ENCODE data around the gene SPINT4. TPM values are rescaled to one million over a fixed set of nuclear protein-coding genes. Genes with fewer than 3 reads are reported as not detected.
"Not testable (repeated sequence)": the region's sequence is repeated elsewhere in the genome, so short reads cannot be mapped to it uniquely, and the experiment has no call there.

Gene SPINT4
- total RNA-seq, 2 experiments from 2014 or later, result not detected

GRCh38 chr20:45701104-45701503, 21.0 kb upstream of the SPINT4 start:
- no peaks in the 10 kb centered on the region for H3K9me3 Mint-ChIP-seq
- no peak overlapping the region for H3K27ac Mint-ChIP-seq
- intact Hi-C loops (cut with micrococcal nuclease), result no loop called here
- no peaks in the 10 kb centered on the region for H3K4me1 Mint-ChIP-seq (ENCODE audit: low read depth)
- peaks cover 18% of the 10 kb centered on the region for H3K27me3 Mint-ChIP-seq
- ChIA-PET POLR2A (no interaction called here), CTCF (no interaction called here)
- no peak overlapping the region for H3K4me3 Mint-ChIP-seq
- TF ChIP-seq, protein P1, sequence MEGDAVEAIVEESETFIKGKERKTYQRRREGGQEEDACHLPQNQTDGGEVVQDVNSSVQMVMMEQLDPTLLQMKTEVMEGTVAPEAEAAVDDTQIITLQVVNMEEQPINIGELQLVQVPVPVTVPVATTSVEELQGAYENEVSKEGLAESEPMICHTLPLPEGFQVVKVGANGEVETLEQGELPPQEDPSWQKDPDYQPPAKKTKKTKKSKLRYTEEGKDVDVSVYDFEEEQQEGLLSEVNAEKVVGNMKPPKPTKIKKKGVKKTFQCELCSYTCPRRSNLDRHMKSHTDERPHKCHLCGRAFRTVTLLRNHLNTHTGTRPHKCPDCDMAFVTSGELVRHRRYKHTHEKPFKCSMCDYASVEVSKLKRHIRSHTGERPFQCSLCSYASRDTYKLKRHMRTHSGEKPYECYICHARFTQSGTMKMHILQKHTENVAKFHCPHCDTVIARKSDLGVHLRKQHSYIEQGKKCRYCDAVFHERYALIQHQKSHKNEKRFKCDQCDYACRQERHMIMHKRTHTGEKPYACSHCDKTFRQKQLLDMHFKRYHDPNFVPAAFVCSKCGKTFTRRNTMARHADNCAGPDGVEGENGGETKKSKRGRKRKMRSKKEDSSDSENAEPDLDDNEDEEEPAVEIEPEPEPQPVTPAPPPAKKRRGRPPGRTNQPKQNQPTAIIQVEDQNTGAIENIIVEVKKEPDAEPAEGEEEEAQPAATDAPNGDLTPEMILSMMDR (IDR thresholded peaks at IDR 0.05), result no peak
- no peak for ATAC-seq
- no peak for DNase-seq
- H3K36me3 Mint-ChIP-seq (ENCODE audit: low read depth), result no peaks in the 10 kb centered on the region

DNA sequence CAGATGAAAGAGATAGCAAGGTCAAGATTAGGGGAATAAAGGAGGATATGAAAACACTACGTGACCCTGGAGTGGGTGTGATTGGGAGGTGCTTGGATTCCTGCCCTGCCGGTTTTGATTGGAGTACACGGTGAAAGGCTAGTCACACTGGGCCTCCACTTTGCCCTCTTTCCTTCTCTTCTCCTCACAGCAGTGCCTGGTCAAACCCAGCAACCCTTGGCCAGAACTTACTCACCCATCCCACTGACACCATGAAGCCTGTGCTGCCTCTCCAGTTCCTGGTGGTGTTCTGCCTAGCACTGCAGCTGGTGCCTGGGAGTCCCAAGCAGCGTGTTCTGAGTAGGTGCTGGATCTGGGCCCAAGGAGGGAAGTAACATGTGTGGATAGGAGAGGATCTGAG, 20.3 kb upstream of the SPINT4 start, which contains the start of gene WFDC13:
Gene WFDC13 (plus strand): TSS at position 166 of the 400 bp plus-strand sequence. CDS start 86 bp downstream, at position 252.
- Mint-ChIP-seq H3K27ac (no peak within 1 kb of the TSS), H3K4me1 (ENCODE audit: low read depth) (no peaks in the 10 kb centered on the region), H3K27me3 (peaks cover 19% of the 10 kb centered on the region), H3K36me3 (ENCODE audit: low read depth) (no peaks in the 10 kb centered on the region), H3K9me3 (no peaks in the 10 kb centered on the region), H3K4me3 (no peak within 1 kb of the TSS)
- CTCF ChIA-PET, result no interaction called here
- ATAC-seq (no peak), DNase-seq (no peak)
- TF ChIP-seq, protein P1 (IDR thresholded peaks at IDR 0.05), result no peak
- POLR2A ChIA-PET, result no interaction called here
- intact Hi-C loops (cut with micrococcal nuclease), result no loop called here

- H3K36me3 Mint-ChIP-seq (ENCODE audit: low read depth), result no peaks in the 10 kb centered on the region
- DNase-seq (no peak), ATAC-seq (no peak)
- H3K4me3 Mint-ChIP-seq, result no peak within 1 kb of the TSS
- H3K4me1 Mint-ChIP-seq (ENCODE audit: low read depth), result no peaks in the 10 kb centered on the region
- TF ChIP-seq, protein P1 (IDR thresholded peaks at IDR 0.05), result no peak
- peaks cover 21% of the 10 kb centered on the region for H3K27me3 Mint-ChIP-seq
- H3K27ac Mint-ChIP-seq, result no peak within 1 kb of the TSS
- ChIA-PET CTCF (interaction anchor here (0.8 kb wide), 1 partner anchor 66 kb away, joined by 7 read pairs; no protein-coding TSS in a partner anchor), POLR2A (no interaction called here)
- no peaks in the 10 kb centered on the region for H3K9me3 Mint-ChIP-seq
- intact Hi-C loops (cut with micrococcal nuclease), result no loop called here
Measured at GRCh38 chr20:45704969-45705637, 17.0 kb upstream of the SPINT4 start, which contains the start of gene WFDC10B. Gene WFDC10B, minus strand, starts transcription at chr20:45705019. Its CDS starts 19,027 bp downstream, at chr20:45685992.

- H3K36me3 Mint-ChIP-seq (ENCODE audit: low read depth); POLR2A ChIA-PET; ATAC-seq; H3K9me3 Mint-ChIP-seq; intact Hi-C loops (cut with micrococcal nuclease); H3K4me3 Mint-ChIP-seq; H3K4me1 Mint-ChIP-seq (ENCODE audit: low read depth); DNase-seq; H3K27ac Mint-ChIP-seq: not testable (repeated sequence)
- CTCF ChIA-PET, result interaction anchor here (1.5 kb wide), 1 partner anchor 55 kb away, joined by 6 read pairs; no protein-coding TSS in a partner anchor
- peaks cover 18% of the 10 kb centered on the region for H3K27me3 Mint-ChIP-seq
Measured at GRCh38 chr20:45716141-45716688, 5.9 kb upstream of the SPINT4 start.

DNA sequence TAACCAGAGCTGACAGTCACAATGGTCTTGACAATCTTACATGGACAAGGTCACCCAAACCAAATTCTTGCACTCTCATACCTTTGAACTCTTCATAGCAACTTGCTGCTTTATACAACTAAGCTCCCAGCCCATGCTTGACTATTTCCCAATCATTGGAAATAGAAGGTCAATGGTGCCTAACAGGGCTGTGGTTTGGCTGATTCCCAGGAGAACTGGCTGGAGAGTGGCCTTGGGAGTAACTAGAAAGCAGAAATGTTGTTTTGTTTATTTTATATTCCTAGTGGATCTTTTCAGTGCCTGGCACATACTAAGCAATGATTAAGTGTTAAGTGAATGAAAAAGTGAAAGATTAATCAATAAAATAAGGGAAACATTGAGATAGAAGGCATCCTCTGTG, 3.0 kb downstream of the SPINT4 start:
- H3K4me1 Mint-ChIP-seq (ENCODE audit: low read depth), result peaks cover 2% of the 10 kb centered on the region
- H3K36me3 Mint-ChIP-seq (ENCODE audit: low read depth), result no peaks in the 10 kb centered on the region
- TF ChIP-seq, protein P1 (IDR thresholded peaks at IDR 0.05), result no peak
- POLR2A ChIA-PET, result no interaction called here
- ATAC-seq (no peak), DNase-seq (no peak)
- no peak overlapping the region for H3K4me3 Mint-ChIP-seq
- H3K27me3 Mint-ChIP-seq, result peaks cover 9% of the 10 kb centered on the region
- CTCF ChIA-PET, result interaction anchor here (2.5 kb wide), 1 partner anchor 45 kb away, joined by 8 read pairs; no protein-coding TSS in a partner anchor
- H3K9me3 Mint-ChIP-seq, result no peaks in the 10 kb centered on the region
- intact Hi-C loops (cut with micrococcal nuclease), result no loop called here
- H3K27ac Mint-ChIP-seq, result no peak overlapping the region

Data from activated CD8-positive, alpha-beta T cell treated with anti-CD3 and anti-CD28 coated beads for 36 hours (primary cell).